ENCODE measurements around the gene WAC.

GRCh38 chr10:28640551-28640950, 107.6 kb downstream of the WAC start:
- TF ChIP-seq CTCF (conservative IDR thresholded peaks at IDR 0.05; ENCODE audit: low read depth, low read length) (no peak), EZH2 (IDR thresholded peaks at IDR 0.05; ENCODE audit: borderline replicate concordance, low read depth, low read length, poor library complexity, severe bottlenecking) (no peak)

Measured in A673 (cell line).